Endothelial cell (in vitro differentiated cells): ENCODE measurements around the gene PRSS33. TPM values are rescaled to one million over a fixed set of nuclear protein-coding genes. Genes with fewer than 3 reads are reported as not detected.

Experiments used
- DNase-seq: peaks from one replicate; pipeline ENCODE4 v3.0.0; 2021; ENCODE audit warnings: low spot score
- H3K27ac Mint-ChIP-seq: one replicate; pipeline ENCODE4 v1.8.0; 2021; ENCODE audit warnings: mixed read lengths, inconsistent platforms; ENCODE audit not compliant: unreplicated experiment
- H3K27me3 Mint-ChIP-seq: one replicate; pipeline ENCODE4 v1.8.0; 2021; ENCODE audit warnings: mild to moderate bottlenecking, moderate library complexity, mixed read lengths, inconsistent platforms; ENCODE audit not compliant: unreplicated experiment
- H3K36me3 Mint-ChIP-seq: one replicate; pipeline ENCODE4 v1.8.0; 2021; ENCODE audit warnings: mild to moderate bottlenecking, low read depth, mixed read lengths, inconsistent platforms; ENCODE audit not compliant: unreplicated experiment
- H3K4me1 Mint-ChIP-seq: one replicate; pipeline ENCODE4 v1.8.0; 2021; ENCODE audit warnings: mild to moderate bottlenecking, mixed read lengths, inconsistent platforms; ENCODE audit not compliant: unreplicated experiment
- H3K4me3 Mint-ChIP-seq: one replicate; pipeline ENCODE4 v1.8.0; 2021; ENCODE audit warnings: mild to moderate bottlenecking, mixed read lengths, inconsistent platforms; ENCODE audit not compliant: unreplicated experiment
- H3K9me3 Mint-ChIP-seq: one replicate; pipeline ENCODE4 v1.8.0; 2021; ENCODE audit warnings: mixed read lengths, inconsistent platforms; ENCODE audit not compliant: unreplicated experiment
- CTCF ChIP-seq: fragments of 200-600 bp; sonication (generic); IDR thresholded peaks from one replicate; pipeline ENCODE4 v1.5.0; 2021; ENCODE audit warnings: antibody characterized with exemption; ENCODE audit not compliant: unreplicated experiment
- total RNA-seq: library from RNA; stranded (reverse); fragmentation: NEBNext Ultra II Directional; extraction: Animal tissue kit (Norgen Biotek cat#: 25700); gene quantifications from one replicate; pipeline ENCODE4 v1.2.1, GENCODE V29; 2021; ENCODE audit not compliant: unreplicated experiment

Gene PRSS33
- total RNA-seq, 1 donor from 2014 or later: not detected

DNA sequence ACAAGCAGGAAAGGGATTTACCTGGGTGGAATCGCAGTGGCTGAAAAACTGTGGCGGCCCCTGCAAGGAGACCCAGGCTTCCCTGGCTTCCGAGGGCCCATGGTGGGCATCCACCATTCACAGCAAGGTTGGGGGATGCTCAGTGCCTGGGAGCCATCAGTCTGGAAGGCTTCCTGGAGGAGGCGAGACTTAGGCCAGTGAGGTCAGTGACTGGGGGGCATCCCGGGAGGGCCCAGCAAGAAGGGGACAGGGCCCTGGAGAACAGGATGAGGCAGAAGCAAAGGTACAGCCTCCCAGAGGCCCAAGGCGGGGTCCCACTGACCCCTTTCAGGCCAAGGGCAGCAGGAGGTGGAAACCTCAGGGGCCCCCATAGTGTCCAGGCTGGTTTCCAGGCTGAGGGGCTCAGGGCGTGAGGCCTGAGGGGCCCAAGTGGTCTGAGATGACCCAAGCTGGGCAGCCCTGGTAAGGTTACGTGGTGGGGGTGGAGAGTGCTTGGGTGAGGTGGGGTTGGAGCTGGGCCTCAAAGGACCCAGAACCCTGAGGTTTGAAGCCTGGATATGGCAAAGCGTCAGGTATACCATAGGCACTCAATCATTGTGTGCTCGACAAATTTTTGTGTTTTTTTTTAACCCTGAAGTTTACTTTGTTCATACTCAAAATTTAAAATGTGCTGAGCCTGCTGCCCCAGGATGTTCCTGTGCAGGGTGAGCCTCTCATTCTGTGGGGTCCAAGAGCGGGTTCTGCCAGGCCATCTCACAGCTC lies 50.7 kb downstream of the PRSS33 start:
- no peak overlapping the region for H3K4me3 Mint-ChIP-seq
- H3K27me3 Mint-ChIP-seq: peaks cover 2% of the 10 kb centered on the region
- H3K9me3 Mint-ChIP-seq: no peaks in the 10 kb centered on the region
- no peaks in the 10 kb centered on the region for H3K36me3 Mint-ChIP-seq
- no peak overlapping the region for H3K27ac Mint-ChIP-seq
- H3K4me1 Mint-ChIP-seq: peaks cover 4% of the 10 kb centered on the region
- no peak for TF ChIP-seq CTCF
- DNase-seq: no peak

GRCh38 chr16:2734844-2735515 lies 52.4 kb downstream of the PRSS33 start:
- H3K27me3 Mint-ChIP-seq: no peaks in the 10 kb centered on the region
- H3K27ac Mint-ChIP-seq: no peak overlapping the region
- DNase-seq: no peak
- no peaks in the 10 kb centered on the region for H3K36me3 Mint-ChIP-seq
- H3K4me1 Mint-ChIP-seq: peaks cover 4% of the 10 kb centered on the region
- H3K4me3 Mint-ChIP-seq: no peak overlapping the region
- no peaks in the 10 kb centered on the region for H3K9me3 Mint-ChIP-seq
- no peak for TF ChIP-seq CTCF

Other genes with a start within 250 kb of the PRSS33 start
- gene PDPK1, start 249.5 kb downstream of the PRSS33 start, total RNA-seq: 33.6 TPM
- gene KCTD5, start 105.0 kb downstream of the PRSS33 start, total RNA-seq: 24.3 TPM
- 0.90 TPM for gene PRSS27, start 67.3 kb downstream of the PRSS33 start, total RNA-seq
- gene SRRM2, start 34.9 kb downstream of the PRSS33 start, total RNA-seq: 456 TPM
- 195 TPM for gene ELOB, start 10.3 kb downstream of the PRSS33 start, total RNA-seq
- gene PRSS41, start 10.9 kb upstream of the PRSS33 start, total RNA-seq: not detected
- gene PRSS21, start 29.7 kb upstream of the PRSS33 start, total RNA-seq: not detected
- gene ZG16B, start 42.7 kb upstream of the PRSS33 start, total RNA-seq: 1.3 TPM
- gene PRSS22, start 70.6 kb upstream of the PRSS33 start, total RNA-seq: 0.59 TPM
- gene FLYWCH2, start 95.7 kb upstream of the PRSS33 start, total RNA-seq: 24.9 TPM
- 50.8 TPM for gene FLYWCH1, start 124.4 kb upstream of the PRSS33 start, total RNA-seq
- gene KREMEN2, start 176.7 kb upstream of the PRSS33 start, total RNA-seq: not detected
- gene PAQR4, start 181.8 kb upstream of the PRSS33 start, total RNA-seq: 11.8 TPM
- 12.2 TPM for gene PKMYT1, start 192.9 kb upstream of the PRSS33 start, total RNA-seq
- gene CLDN9, start 225.4 kb upstream of the PRSS33 start, total RNA-seq: not detected
- gene CLDN6, start 230.6 kb upstream of the PRSS33 start, total RNA-seq: 33.0 TPM
- gene TNFRSF12A, start 232.8 kb upstream of the PRSS33 start, total RNA-seq: 3.0 TPM
- gene HCFC1R1, start 236.4 kb upstream of the PRSS33 start, total RNA-seq: 28.7 TPM
- gene THOC6, start 236.5 kb upstream of the PRSS33 start, total RNA-seq: 22.9 TPM
- 0.13 TPM for gene BICDL2, start 249.4 kb upstream of the PRSS33 start, total RNA-seq